KMS-11 (cell line): Measurements from ENCODE around the gene CDH4.

Source experiments
- H2AFZ ChIP-seq: fragments of 200-600 bp; sonication (generic); 2 replicates; pipeline ENCODE4 v1.6.1; 2016; ENCODE audit warnings: antibody characterized with exemption, mixed run types, low read depth
- H3K27ac ChIP-seq: fragments of 200-600 bp; sonication (generic); 2 replicates; pipeline ENCODE4 v1.6.1; 2016; ENCODE audit warnings: mild to moderate bottlenecking, mixed run types
- H3K27me3 ChIP-seq: fragments of 200-600 bp; sonication (generic); 2 replicates; pipeline ENCODE4 v1.6.1; 2017; ENCODE audit warnings: mild to moderate bottlenecking, low read depth, mixed run types, moderate library complexity; ENCODE audit not compliant: insufficient read depth
- H3K36me3 ChIP-seq: fragments of 200-600 bp; sonication (generic); 2 replicates; pipeline ENCODE4 v1.6.1; 2017; ENCODE audit warnings: mild to moderate bottlenecking, mixed run types; ENCODE audit not compliant: insufficient read depth
- H3K4me1 ChIP-seq: fragments of 200-600 bp; sonication (generic); 2 replicates; pipeline ENCODE4 v1.6.1; 2016; ENCODE audit warnings: mild to moderate bottlenecking, low read depth, mixed run types; ENCODE audit not compliant: poor library complexity, severe bottlenecking
- H3K4me2 ChIP-seq: fragments of 200-600 bp; sonication (generic); 2 replicates; pipeline ENCODE4 v1.7.0; 2016; ENCODE audit warnings: mild to moderate bottlenecking, mixed run types
- H3K4me3 ChIP-seq: fragments of 200-600 bp; sonication (generic); IDR thresholded peaks from 2 replicates; pipeline ENCODE4 v1.6.1; 2017; ENCODE audit warnings: low read depth, low read length, mixed read lengths; ENCODE audit not compliant: insufficient read depth
- H3K79me2 ChIP-seq: fragments of 200-600 bp; sonication (generic); 2 replicates; pipeline ENCODE4 v1.6.1; 2016; ENCODE audit warnings: low read depth, mixed run types; ENCODE audit not compliant: insufficient read depth
- H3K9ac ChIP-seq: fragments of 200-600 bp; sonication (generic); 2 replicates; pipeline ENCODE4 v1.6.1; 2016; ENCODE audit warnings: mild to moderate bottlenecking, mixed run types
- H4K20me1 ChIP-seq: fragments of 200-600 bp; sonication (generic); 2 replicates; pipeline ENCODE4 v1.6.1; 2016; ENCODE audit warnings: mild to moderate bottlenecking, mixed run types; ENCODE audit not compliant: insufficient read depth
- TF ChIP-seq, protein P1 (sequence below): fragments of 200-600 bp; sonication (generic); conservative IDR thresholded peaks from 2 replicates; pipeline ENCODE4 v1.6.1; 2017; ENCODE audit warnings: low read depth, mild to moderate bottlenecking, antibody characterized with exemption, low read length, moderate library complexity, mixed read lengths

The CDH4 gene

DNA sequence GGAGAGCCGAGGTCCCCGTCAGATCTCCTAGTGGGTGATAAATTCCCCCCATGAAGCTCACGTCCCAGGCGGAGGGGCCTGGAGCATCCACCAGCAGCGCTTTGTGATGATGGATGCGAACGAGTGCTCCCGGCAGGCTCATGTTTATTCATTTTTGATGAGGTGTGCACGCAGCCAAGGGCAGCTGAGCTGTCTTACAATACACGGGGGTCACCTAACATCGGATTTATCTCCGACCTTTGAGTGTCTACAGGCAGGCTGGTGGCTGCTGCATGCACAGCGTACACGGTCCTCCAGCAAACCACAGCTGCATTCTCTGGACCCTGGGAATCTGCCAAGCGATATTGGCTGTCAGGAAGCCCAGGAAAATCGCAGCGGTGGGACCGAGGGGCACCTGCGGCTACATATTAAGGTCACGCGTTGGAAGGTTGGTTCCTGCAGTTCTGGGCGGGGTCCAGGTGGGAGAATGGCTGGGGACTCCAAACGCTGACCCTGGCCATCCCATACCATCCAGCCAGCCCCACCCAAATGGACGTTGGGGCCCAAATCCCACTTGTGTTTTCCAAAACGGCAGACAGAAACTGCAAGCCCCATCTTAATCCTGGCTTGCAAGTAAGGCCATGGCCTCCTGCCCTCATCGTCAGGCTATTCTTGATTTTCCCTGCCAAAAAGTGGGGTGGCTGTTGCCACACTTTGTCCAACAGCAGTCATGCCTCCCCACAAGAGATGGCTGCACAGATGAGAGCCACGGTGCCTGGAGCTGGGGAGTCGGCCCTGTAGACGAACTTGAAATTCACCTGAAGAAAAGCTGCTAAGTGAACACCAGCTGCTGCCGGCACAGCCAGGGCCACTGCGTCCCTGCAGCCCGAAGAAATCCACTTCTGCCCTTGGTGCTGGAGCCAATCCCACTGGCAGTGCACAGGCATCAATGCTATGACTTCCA lies 413.7 kb downstream of the CDH4 start:
- Histone ChIP-seq H3K4me2 (no peak overlapping the region), H3K27me3 (peaks cover 34% of the 10 kb centered on the region), H3K27ac (no peak overlapping the region), H3K79me2 (no peaks in the 10 kb centered on the region), H4K20me1 (no peaks in the 10 kb centered on the region), H3K4me1 (no peaks in the 10 kb centered on the region), H3K9ac (no peak overlapping the region), H3K36me3 (no peaks in the 10 kb centered on the region), H2AFZ (no peak overlapping the region), H3K4me3 (no peak overlapping the region)
- TF ChIP-seq, protein P1, sequence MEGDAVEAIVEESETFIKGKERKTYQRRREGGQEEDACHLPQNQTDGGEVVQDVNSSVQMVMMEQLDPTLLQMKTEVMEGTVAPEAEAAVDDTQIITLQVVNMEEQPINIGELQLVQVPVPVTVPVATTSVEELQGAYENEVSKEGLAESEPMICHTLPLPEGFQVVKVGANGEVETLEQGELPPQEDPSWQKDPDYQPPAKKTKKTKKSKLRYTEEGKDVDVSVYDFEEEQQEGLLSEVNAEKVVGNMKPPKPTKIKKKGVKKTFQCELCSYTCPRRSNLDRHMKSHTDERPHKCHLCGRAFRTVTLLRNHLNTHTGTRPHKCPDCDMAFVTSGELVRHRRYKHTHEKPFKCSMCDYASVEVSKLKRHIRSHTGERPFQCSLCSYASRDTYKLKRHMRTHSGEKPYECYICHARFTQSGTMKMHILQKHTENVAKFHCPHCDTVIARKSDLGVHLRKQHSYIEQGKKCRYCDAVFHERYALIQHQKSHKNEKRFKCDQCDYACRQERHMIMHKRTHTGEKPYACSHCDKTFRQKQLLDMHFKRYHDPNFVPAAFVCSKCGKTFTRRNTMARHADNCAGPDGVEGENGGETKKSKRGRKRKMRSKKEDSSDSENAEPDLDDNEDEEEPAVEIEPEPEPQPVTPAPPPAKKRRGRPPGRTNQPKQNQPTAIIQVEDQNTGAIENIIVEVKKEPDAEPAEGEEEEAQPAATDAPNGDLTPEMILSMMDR: no peak

DNA sequence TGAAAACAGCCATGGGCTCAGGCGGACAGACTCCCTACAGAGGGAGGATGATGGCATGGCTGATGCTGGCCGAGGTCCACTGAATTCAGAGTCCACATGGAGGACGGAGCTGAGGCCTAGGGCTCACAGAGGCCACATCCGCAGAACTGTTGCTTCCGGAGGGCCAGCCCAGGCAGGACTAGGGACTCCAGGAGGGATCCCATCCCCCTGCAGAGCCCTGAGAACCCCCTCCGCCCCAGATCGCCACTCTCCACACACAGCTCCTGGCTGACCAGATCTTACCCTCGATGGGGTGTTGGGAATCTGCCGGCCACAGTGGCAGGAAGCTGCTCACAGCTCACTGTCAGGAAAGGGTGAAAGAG lies 414.4 kb downstream of the CDH4 start:
- no peak overlapping the region for H3K4me3 ChIP-seq
- no peak overlapping the region for H3K4me2 ChIP-seq
- no peak overlapping the region for H3K9ac ChIP-seq
- no peak overlapping the region for H2AFZ ChIP-seq
- H3K27me3 ChIP-seq: peaks cover 34% of the 10 kb centered on the region
- no peaks in the 10 kb centered on the region for H3K36me3 ChIP-seq
- TF ChIP-seq, protein P1: no peak
- H3K79me2 ChIP-seq: no peaks in the 10 kb centered on the region
- no peaks in the 10 kb centered on the region for H4K20me1 ChIP-seq
- no peaks in the 10 kb centered on the region for H3K4me1 ChIP-seq
- no peak overlapping the region for H3K27ac ChIP-seq

DNA sequence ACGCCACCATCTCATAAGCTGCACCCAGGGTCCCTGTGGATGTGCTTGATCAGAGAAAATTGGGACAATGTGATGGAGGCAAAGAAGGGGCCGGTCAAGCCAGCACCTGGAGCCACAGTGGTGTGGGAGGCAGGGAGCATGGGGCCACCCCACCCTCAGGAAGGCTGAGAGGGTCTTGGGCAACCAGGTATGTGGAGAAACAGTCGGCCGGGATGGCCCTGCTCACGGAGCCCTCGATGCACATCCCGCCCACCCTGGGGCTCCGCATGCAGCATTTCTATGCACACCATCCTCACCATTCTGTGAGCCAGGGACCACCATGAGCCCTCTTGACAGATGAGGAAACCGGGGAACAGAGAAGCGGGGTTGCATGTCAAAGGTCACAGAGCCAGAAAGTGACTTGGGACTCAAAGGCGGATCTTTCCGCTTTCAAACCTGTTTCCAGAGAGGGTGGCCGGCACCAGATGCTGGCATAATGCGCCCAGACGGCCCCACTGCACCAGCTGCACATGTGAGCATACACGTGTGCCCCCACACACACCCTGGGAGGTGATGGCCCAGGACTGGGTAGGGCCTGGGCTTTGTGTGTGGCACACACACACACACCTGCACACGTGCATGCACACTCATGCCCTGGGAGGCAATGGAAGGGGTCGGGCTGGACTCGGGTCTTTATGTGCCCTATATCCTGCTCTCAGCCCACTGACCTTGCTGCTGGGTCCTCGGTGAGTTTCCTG lies 415.2 kb downstream of the CDH4 start:
- Histone ChIP-seq H3K4me3 (no peak overlapping the region), H2AFZ (no peak overlapping the region), H4K20me1 (no peaks in the 10 kb centered on the region), H3K27me3 (peaks cover 34% of the 10 kb centered on the region), H3K27ac (no peak overlapping the region), H3K36me3 (no peaks in the 10 kb centered on the region), H3K79me2 (no peaks in the 10 kb centered on the region), H3K4me1 (no peaks in the 10 kb centered on the region), H3K9ac (no peak overlapping the region), H3K4me2 (no peak overlapping the region)
- TF ChIP-seq, protein P1: no peak

DNA sequence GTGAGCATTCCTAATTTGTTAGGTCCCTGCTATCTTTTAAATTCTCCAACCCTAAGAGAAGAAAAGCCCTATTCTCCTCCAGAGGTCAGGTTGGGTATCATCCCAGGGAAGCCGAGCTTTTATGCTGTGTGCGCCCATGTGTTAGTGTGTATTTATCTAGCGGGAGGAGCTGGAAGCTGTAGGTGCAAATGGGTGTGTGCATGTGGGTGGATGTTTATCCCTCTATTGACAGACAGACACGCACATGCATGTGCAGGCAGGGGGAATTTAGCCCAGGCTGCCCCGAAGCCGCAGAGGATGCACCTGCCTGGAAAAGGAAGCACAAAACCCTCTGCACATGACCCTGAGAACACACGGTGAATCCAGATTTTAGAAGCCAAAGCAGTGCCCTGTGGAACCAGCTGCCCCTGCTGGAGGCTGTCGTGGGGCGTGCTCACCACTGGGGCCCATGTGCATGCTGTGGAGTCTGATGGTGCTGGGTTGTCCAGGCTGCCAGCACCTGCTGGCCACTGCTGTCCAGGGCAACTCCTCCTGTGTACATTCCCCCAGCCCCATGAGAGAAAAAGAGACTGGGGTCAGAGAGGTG lies 416.1 kb downstream of the CDH4 start:
- H3K4me1 ChIP-seq: no peaks in the 10 kb centered on the region
- H3K4me2 ChIP-seq: no peak overlapping the region
- no peak overlapping the region for H3K9ac ChIP-seq

More for the DNA sequence above, 416.1 kb downstream of the CDH4 start:
- Histone ChIP-seq H3K4me3 (no peak overlapping the region), H4K20me1 (no peaks in the 10 kb centered on the region), H3K27me3 (peaks cover 37% of the 10 kb centered on the region), H3K36me3 (no peaks in the 10 kb centered on the region), H3K79me2 (no peaks in the 10 kb centered on the region), H2AFZ (no peak overlapping the region), H3K27ac (no peak overlapping the region)
- TF ChIP-seq, protein P1: no peak
